Activated naive CD4-positive, alpha-beta T cell treated with anti-CD3 and anti-CD28 coated beads for 36 hours (primary cell): ENCODE measurements around the gene DCTN3. TPM values are rescaled to one million over a fixed set of nuclear protein-coding genes. Genes with fewer than 3 reads are reported as not detected.

Experiments
- CTCF ChIA-PET: fragments of 350-600 bp; sonication (Branson Sonifier 250); formaldehyde crosslinking; loops from one replicate; lab custom pipeline; 2021; ENCODE audit warnings: antibody characterized with exemption; lab: Charles Lee
- DNase-seq: peaks from one replicate; pipeline ENCODE4 v3.0.0-alpha.2; 2020
- H3K27ac Mint-ChIP-seq: one replicate; pipeline ENCODE4 v1.8.0; 2021; ENCODE audit warnings: mild to moderate bottlenecking, mixed read lengths
- H3K27me3 Mint-ChIP-seq: one replicate; pipeline ENCODE4 v1.8.0; 2021; ENCODE audit warnings: low read depth, mixed read lengths
- H3K36me3 Mint-ChIP-seq: one replicate; pipeline ENCODE4 v1.8.0; 2021; ENCODE audit warnings: low read depth, mixed read lengths
- H3K4me1 Mint-ChIP-seq: one replicate; pipeline ENCODE4 v1.8.0; 2021; ENCODE audit warnings: low read depth, mixed read lengths
- H3K4me3 Mint-ChIP-seq: one replicate; pipeline ENCODE4 v1.8.0; 2021; ENCODE audit warnings: mild to moderate bottlenecking, moderate library complexity, mixed read lengths
- H3K9me3 Mint-ChIP-seq: one replicate; pipeline ENCODE4 v1.8.0; 2021; ENCODE audit warnings: mixed read lengths
- intact Hi-C: fragments of 100-400 bp; cut with micrococcal nuclease; formaldehyde crosslinking; loops from one replicate; pipeline ENCODE4 v1.15.1; 2023
- total RNA-seq, 2 experiments: library from RNA; stranded (reverse); gene quantifications; one replicate each; pipeline ENCODE4 v1.2.3, GENCODE V29; 2021

Gene DCTN3
- total RNA-seq, 2 experiments from 2014 or later, result 86.1 to 87.5 TPM

DNA sequence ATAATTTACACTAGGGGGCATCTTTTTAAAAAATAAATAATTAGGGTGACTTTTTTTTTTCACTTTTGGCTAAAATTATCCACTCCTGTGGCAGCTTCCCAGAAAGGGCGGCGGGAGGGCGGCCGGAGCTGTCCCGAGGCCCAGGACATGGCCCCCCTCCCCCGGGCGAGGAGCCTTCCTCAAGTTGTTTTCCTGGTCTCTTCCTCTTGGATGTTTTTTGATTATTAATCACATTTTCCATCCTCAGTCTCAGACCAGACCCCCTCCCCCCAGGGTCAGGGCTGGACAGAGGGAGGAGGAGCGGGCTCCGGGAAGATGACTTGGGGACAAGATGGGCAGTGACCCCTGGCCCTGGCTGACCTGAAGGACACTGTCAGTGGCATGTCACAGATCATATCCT lies 26.1 kb downstream of the DCTN3 start:
- Mint-ChIP-seq H3K27ac (no peak overlapping the region), H3K9me3 (no peaks in the 10 kb centered on the region), H3K27me3 (peaks cover 44% of the 10 kb centered on the region), H3K4me1 (peaks cover 17% of the 10 kb centered on the region), H3K4me3 (no peak overlapping the region), H3K36me3 (no peaks in the 10 kb centered on the region)
- CTCF ChIA-PET, result interaction anchor here (0.6 to 2.5 kb wide), 6 partner anchors 8 to 108 kb away, joined by 3 to 17 read pairs (median 4); no protein-coding TSS in a partner anchor
- DNase-seq, result no peak
- intact Hi-C loops, result loop anchor here (5.0 kb wide), 1 partner anchor 92 kb away; no protein-coding TSS in a partner anchor

DNA sequence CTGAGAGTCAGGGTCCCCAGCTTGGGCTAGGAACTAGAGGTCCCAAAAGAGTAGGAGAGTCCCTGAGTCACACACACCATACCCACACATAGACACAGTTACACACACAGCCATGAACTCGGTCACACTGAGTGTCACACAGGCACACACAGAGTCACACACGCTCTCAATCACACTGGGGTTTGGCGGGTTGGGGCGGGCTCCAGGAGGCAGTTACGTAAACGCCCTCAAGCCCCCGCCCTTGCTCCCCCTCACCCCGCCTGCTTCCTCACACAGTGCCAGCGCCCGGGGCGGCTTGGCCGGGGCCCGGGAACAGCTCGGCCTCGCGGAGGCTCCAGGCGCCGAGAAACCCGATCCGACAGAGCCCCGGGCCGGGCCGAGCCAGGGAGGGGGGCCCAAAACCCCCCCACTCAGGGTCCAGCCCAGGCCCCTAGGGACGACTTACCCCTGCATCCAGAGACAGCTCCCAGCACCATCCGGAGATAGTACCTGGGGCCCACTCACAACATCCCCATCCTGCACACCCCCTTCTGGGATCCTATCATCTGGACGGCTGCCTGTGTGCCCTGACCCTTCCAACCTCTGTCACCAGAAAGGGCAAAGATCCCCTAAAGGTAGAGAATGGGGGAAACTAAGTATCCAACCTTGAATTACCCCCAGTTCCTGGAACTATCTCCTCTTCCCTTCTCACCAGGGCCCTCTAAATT lies 27.2 kb downstream of the DCTN3 start:
- no peak for DNase-seq
- CTCF ChIA-PET, result interaction anchor here (0.5 to 3.2 kb wide), 13 partner anchors 10 to 216 kb away, joined by 3 to 26 read pairs (median 4); partner anchors contain the start of gene MYORG
- peaks cover 22% of the 10 kb centered on the region for H3K4me1 Mint-ChIP-seq
- intact Hi-C loops, result loop anchor here (5.0 kb wide), 1 partner anchor 91 kb away; no protein-coding TSS in a partner anchor
- no peaks in the 10 kb centered on the region for H3K36me3 Mint-ChIP-seq
- H3K9me3 Mint-ChIP-seq, result no peaks in the 10 kb centered on the region
- H3K27me3 Mint-ChIP-seq, result peaks cover 55% of the 10 kb centered on the region
- no peak overlapping the region for H3K4me3 Mint-ChIP-seq
- H3K27ac Mint-ChIP-seq, result no peak overlapping the region

DNA sequence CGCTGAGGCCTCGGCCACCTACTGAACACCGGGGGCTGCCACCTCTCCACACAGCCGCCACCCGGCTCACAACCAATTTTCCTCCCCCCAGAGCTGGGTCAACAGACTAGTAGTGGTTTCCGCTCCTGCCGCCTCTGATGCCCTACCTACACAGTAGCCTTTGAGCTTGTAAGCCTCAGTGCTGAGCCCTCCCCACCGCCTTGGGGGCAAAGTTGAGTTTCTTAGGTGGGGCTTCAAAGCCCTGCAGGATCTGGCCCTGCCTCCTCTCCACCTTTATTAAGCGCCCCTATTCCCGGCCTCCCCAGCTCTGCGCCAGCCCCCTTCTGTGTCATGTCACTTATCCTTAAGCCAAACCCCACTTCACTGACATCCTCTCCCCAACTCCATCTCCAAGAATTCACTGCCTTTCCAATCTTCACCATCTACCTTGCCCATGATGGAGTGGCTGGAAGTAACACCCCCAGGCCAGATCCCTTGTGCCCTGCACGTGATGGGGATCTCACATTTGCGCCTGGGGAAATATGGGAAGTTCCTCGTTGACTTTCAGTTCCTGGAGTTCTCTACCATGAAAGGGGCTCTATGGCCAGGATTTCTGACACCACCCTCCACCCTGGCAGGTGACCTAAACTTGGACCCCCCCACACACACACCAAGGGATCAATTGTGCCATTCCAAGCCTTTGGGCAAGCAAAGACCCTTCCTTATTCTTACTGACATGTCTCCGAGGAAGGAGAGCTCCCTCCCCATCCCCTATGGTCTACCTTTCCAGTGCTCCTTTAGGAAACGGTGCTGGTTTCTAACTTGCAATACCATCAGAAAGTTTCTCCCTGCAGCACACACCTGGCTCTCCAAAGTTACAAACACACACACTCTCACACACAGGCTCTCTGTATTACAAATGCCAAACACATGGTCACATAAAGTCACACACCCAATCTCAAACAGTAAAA lies 28.1 kb downstream of the DCTN3 start:
- Mint-ChIP-seq H3K4me3 (no peak overlapping the region), H3K9me3 (no peaks in the 10 kb centered on the region), H3K27me3 (peaks cover 64% of the 10 kb centered on the region), H3K36me3 (no peaks in the 10 kb centered on the region), H3K4me1 (peaks cover 22% of the 10 kb centered on the region), H3K27ac (no peak overlapping the region)
- no peak for DNase-seq
- CTCF ChIA-PET, result interaction anchor here (0.5 to 3.2 kb wide), 31 partner anchors 8 to 261 kb away, joined by 3 to 26 read pairs (median 4); partner anchors contain the start of genes DCTN3, MYORG and RPP25L
- intact Hi-C loops, result loop anchor here (1.0 to 5.0 kb wide), 6 partner anchors 30 to 189 kb away; no protein-coding TSS in a partner anchor

DNA sequence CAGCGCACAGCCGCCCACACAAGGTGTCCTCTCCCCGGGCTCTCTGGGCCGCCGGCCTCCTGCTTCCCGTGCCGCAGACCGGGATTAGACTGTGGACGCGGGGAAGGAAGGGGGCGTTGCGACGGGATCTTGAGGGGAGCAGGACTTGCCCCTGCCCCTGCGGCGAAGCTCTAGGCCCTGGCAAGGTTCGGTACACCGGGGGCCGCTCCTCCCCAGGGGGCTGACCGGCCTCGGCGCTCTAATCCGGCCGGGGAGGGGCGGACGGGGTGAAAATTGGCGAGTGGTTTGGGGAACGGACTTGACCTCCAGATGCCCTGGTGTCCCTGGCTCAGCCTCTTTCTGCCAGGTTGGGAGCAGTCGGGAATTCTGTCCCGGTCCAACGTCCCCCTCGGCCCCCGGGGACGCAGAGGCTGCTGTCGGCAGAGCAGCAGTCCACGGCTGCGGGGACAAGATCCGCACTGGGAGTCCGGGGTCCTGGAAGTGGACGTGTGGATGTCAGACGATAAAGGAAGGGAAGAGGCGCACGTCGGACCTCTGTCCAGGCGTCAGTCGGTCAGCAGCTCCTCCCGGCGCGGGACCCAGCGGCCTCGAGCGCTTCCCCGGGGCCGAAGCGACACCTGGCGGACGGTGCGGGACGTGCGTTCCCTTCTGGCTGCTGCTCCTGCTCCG lies 28.9 kb downstream of the DCTN3 start:
- Mint-ChIP-seq H3K27ac (no peak overlapping the region), H3K27me3 (peaks cover 68% of the 10 kb centered on the region), H3K4me3 (peak overlapping the region; percentile 58), H3K9me3 (no peaks in the 10 kb centered on the region), H3K4me1 (peaks cover 22% of the 10 kb centered on the region), H3K36me3 (no peaks in the 10 kb centered on the region)
- peak; percentile 83 for DNase-seq
- CTCF ChIA-PET, result interaction anchor here (0.6 to 3.2 kb wide), 31 partner anchors 8 to 1557 kb away, joined by 3 to 26 read pairs (median 4); partner anchors contain the start of genes DCTN3, MYORG and RPP25L
- intact Hi-C loops, result loop anchor here (1.0 to 5.0 kb wide), 6 partner anchors 29 to 188 kb away; no protein-coding TSS in a partner anchor

GRCh38 chr9:34590381-34591247 lies 29.7 kb downstream of the DCTN3 start:
- CTCF ChIA-PET, result interaction anchor here (0.6 to 3.2 kb wide), 18 partner anchors 7 to 1556 kb away, joined by 3 to 26 read pairs (median 8); partner anchors contain the start of genes DCTN3 and RPP25L
- peak; percentile 20 for DNase-seq
- H3K4me1 Mint-ChIP-seq, result peaks cover 22% of the 10 kb centered on the region
- no peaks in the 10 kb centered on the region for H3K9me3 Mint-ChIP-seq
- H3K27ac Mint-ChIP-seq, result no peak overlapping the region
- intact Hi-C loops, result loop anchor here (1.0 to 5.0 kb wide), 6 partner anchors 28 to 187 kb away; no protein-coding TSS in a partner anchor
- peaks cover 70% of the 10 kb centered on the region for H3K27me3 Mint-ChIP-seq
- H3K36me3 Mint-ChIP-seq, result no peaks in the 10 kb centered on the region
- H3K4me3 Mint-ChIP-seq, result peak overlapping the region; percentile 58

- no peaks in the 10 kb centered on the region for H3K9me3 Mint-ChIP-seq
- no peaks in the 10 kb centered on the region for H3K36me3 Mint-ChIP-seq
Observed at GRCh38 chr9:34589636-34590380, 30.5 kb downstream of the DCTN3 start, which contains the start of gene CNTFR. Gene CNTFR (minus strand): TSS chr9:34589724. CDS start chr9:34568981, 20,743 bp downstream.

DNA sequence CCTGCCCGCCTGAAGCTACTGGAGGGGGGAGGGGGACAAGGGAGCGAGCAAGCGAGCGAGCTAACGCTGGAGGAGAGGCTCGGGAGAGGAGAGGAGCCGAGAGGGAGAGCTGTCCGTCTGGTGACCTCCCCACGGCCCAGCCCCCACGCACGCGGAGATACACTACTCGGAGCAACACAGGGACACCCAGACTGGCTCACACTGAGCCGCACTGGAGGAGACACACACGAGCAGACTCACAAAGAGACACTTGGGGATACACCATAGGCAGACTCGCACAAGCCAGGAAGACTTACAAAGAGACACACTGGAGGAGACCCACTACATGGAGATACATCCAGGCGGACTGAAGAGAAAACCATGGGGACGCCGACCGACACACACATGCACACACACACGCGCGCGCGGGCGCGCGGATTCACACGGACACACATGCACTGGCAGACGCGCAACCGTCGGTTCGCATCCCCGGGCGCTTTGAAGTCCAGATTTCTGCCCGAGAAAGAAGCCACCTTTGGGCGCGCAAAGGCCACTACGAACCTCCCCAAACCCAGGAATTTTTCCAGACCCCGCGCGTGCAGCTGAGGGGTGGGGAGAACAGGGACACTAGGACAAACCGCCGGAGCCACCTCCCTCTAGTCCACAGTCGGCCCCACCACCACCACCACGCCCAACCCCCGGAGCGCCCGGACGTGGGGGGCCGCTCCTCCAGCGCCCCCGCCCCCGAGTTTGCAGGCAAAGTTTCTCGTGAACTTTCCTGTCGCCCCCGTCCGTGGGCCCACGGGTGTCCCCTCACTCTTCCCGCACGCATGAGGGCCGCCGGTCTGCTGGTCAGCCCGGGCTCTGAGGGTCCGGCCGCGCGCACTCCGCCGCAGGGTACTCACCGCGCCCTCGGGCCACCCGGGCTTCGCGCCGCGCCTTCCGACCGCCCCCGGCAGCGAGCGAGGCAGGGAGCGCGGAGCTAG lies 31.3 kb downstream of the DCTN3 start:
- CTCF ChIA-PET, result interaction anchor here (1.5 to 1.6 kb wide), 2 partner anchors 26 to 41 kb away, joined by 5 to 6 read pairs; no protein-coding TSS in a partner anchor
- Mint-ChIP-seq H3K4me1 (peaks cover 22% of the 10 kb centered on the region), H3K27ac (no peak overlapping the region), H3K4me3 (peak overlapping the region; percentile 41), H3K27me3 (peaks cover 73% of the 10 kb centered on the region), H3K9me3 (no peaks in the 10 kb centered on the region), H3K36me3 (no peaks in the 10 kb centered on the region)
- DNase-seq, result no peak
- intact Hi-C loops, result no loop called here

More at GRCh38 chr9:34589636-34590380, 30.5 kb downstream of the DCTN3 start, which contains the start of gene CNTFR:
- DNase-seq, result no peak
- Mint-ChIP-seq H3K27me3 (peaks cover 73% of the 10 kb centered on the region), H3K27ac (no peak within 1 kb of the TSS), H3K4me1 (peaks cover 22% of the 10 kb centered on the region), H3K4me3 (peak within 1 kb of the TSS; percentile 58)
- CTCF ChIA-PET, result no interaction called here
- intact Hi-C loops, result loop anchor here (2.0 to 5.0 kb wide), 2 partner anchors 65 to 88 kb away; no protein-coding TSS in a partner anchor

DNA sequence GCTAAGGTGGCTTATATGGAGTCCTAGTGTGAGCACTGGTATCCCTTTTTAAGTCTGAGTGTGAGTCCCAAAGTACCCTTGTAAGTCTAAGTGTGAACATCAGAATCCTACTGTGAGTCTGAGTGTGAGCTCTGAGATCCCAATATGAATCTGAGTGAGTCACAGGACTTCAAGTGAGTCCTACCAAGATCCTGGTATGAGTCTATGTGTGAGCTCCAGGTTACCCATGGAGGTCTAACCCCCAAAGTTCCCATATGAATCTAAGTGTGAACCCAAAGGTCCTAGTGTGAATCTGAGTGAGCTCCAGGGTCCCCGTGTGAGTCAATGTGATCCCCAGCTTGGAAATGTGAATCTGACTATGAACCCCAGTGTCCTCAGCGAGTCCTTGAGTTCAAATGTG lies 33.0 kb downstream of the DCTN3 start:
- Mint-ChIP-seq H3K36me3 (no peaks in the 10 kb centered on the region), H3K4me3 (no peak overlapping the region), H3K27ac (no peak overlapping the region), H3K27me3 (peaks cover 63% of the 10 kb centered on the region), H3K4me1 (peaks cover 21% of the 10 kb centered on the region), H3K9me3 (no peaks in the 10 kb centered on the region)
- DNase-seq, result no peak
- CTCF ChIA-PET, result interaction anchor here (0.7 to 1.7 kb wide), 8 partner anchors 17 to 210 kb away, joined by 3 to 6 read pairs (median 4); no protein-coding TSS in a partner anchor
- intact Hi-C loops, result no loop called here

DNA sequence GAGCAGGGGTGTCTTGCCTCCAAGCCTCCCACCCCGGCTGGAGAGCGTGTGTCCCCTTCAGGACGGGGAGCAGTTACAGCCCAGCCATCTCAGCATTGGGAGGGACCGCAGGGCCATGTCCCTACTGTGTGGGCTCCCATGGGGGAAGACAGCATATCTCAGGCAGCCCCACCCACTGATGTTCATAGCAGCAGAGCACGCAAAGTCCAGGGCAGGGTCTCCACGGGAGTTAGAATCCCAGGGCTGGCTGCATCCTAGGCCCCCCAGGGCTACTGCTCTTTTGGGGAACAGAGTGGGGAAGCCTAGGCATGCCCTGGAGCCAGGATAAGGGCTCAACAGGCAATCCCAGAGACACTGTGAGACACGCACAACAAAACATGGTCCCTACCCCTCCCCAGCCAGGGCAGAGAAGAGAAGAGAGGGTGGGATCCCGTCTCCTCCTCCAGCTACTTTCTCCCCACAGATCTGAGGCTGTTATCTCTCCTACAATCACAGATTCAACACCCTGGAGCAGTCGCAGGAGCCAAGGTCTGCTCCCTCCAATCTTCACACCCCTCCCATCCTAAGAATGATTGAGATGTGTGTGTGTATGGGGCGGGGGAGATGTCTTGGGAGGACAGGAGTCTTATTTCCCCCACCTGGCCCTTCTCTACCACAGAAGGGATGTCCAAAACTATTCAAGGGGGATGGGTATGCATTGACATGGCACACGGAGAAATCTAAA lies 34.2 kb downstream of the DCTN3 start:
- H3K27ac Mint-ChIP-seq, result no peak overlapping the region
- H3K27me3 Mint-ChIP-seq, result peaks cover 59% of the 10 kb centered on the region
- no peak overlapping the region for H3K4me3 Mint-ChIP-seq
- intact Hi-C loops, result no loop called here
- H3K9me3 Mint-ChIP-seq, result no peaks in the 10 kb centered on the region
- H3K4me1 Mint-ChIP-seq, result peaks cover 17% of the 10 kb centered on the region
- DNase-seq, result no peak
- CTCF ChIA-PET, result interaction anchor here (1.1 to 1.3 kb wide), 2 partner anchors 48 to 182 kb away, joined by 3 read pairs; no protein-coding TSS in a partner anchor
- H3K36me3 Mint-ChIP-seq, result no peaks in the 10 kb centered on the region
